ENCODE data around the gene COLEC12. TPM values are rescaled to one million over a fixed set of nuclear protein-coding genes. Genes with fewer than 3 reads are reported as not detected.

COLEC12 gene
- total RNA-seq, 4 donors from 2014 or later = 20.9 to 75.1 (median 50.4) TPM

- no peak for TF ChIP-seq CTCF (IDR thresholded peaks at IDR 0.05; ENCODE audit: low read depth)
Measured at GRCh38 chr18:269480-270095, 230.9 kb downstream of the COLEC12 start.

- TF ChIP-seq CTCF (IDR thresholded peaks at IDR 0.05; ENCODE audit: low read depth) = no peak
Measured at GRCh38 chr18:267688-268552, 232.6 kb downstream of the COLEC12 start, which contains the start of gene THOC1. Gene THOC1 (minus strand): TSS chr18:268047. CDS start chr18:268019, 28 bp downstream.

GRCh38 chr18:267380-267687 is 233.2 kb downstream of the COLEC12 start:
- no peak for TF ChIP-seq CTCF (IDR thresholded peaks at IDR 0.05; ENCODE audit: low read depth)

Other genes starting within 250 kb of the COLEC12 start
- 10 to 100 TPM; 50.3 to 69.7 (median 63.4) TPM for gene THOC1, start 232.7 kb downstream of the COLEC12 start, total RNA-seq
- gene CETN1, start 79.7 kb upstream of the COLEC12 start, total RNA-seq = not detected
- gene CLUL1, start 96.3 kb upstream of the COLEC12 start, total RNA-seq = 1 to 10 TPM in 1 of 4 donors, under 1 TPM in 1, not detected in 2; 0.34 to 1.5 TPM
- 10 to 100 TPM in 1 of 4 donors, 1 to 10 TPM in 2, not detected in 1; 3.3 to 10.2 (median 4.3) TPM for gene TYMS, start 157.0 kb upstream of the COLEC12 start, total RNA-seq
- 10 to 100 TPM; 43.9 to 70.1 (median 47.0) TPM for gene ENOSF1, start 211.9 kb upstream of the COLEC12 start, total RNA-seq